K562 (cell line): ENCODE measurements around the gene NCBP2. TPM values are rescaled to one million over a fixed set of nuclear protein-coding genes. Genes with fewer than 3 reads are reported as not detected.
A peak's percentile ranks its signal among the peaks of the same experiment; 100 is the strongest.

Experiments used
- ATAC-seq: fragments of 200-7000 bp; cut with Tn5 transposase; 3 replicates; pipeline ENCODE4 v1.9.1; 2020; ENCODE audit warnings: moderate library complexity
- BruUV-seq: library from RNA; stranded (reverse); fragments of 400-500 nt; replicated peaks from 2 replicates; lab custom pipeline; 2021; lab: Mats Ljungman, UMichigan
- CTCF ChIA-PET: fragments of 300-600 bp; formaldehyde crosslinking; extraction: SDS; loops from one replicate; lab custom pipeline; 2021; ENCODE audit warnings: low intra/inter-chr PET ratio; lab: Yijun Ruan, JAX
- POLR2A ChIA-PET: fragments of 300-600, 350-650 bp; sonication (Branson Sonifier 250); formaldehyde crosslinking; extraction: SDS; loops from one replicate; lab custom pipeline; 2021; ENCODE audit warnings: antibody characterized with exemption, inconsistent platforms; lab: Yijun Ruan, JAX
- DNase-seq, 4 experiments: peaks; one replicate each; pipeline versions ENCODE4 v3.0.0 to v3.0.0-alpha.2; 2011 to 2018; ENCODE audit warnings: low spot score in 3 of 4, mixed read lengths in 3 of 4; ENCODE audit errors: extremely low read depth in 1 of 4
- FAIRE-seq: peaks from 2 replicates; lab custom pipeline; 2011; peaks lifted over from hg19 to GRCh38; lab: Jason Lieb, UNC
- H2AFZ ChIP-seq: 2 replicates; pipeline ENCODE4 v1.6.0; 2011; ENCODE audit warnings: low read depth, low read length, control low read depth, inconsistent platforms
- H3K27ac ChIP-seq: fragments of 200-600 bp; 3 replicates; pipeline ENCODE4 v1.8.0; 2011; ENCODE audit warnings: low read depth, mild to moderate bottlenecking, control low read depth, inconsistent platforms, low read length, moderate library complexity, mixed read lengths; ENCODE audit errors: extremely low read depth
- H3K27me3 ChIP-seq, 2 experiments: fragments of 300-600 bp in 1 of 2; 2 replicates in 1 of 2; 3 replicates in 1 of 2; pipeline versions ENCODE4 v1.6.0 to v1.8.0; 2011; ENCODE audit warnings: inconsistent platforms in 2 of 2, low read length in 2 of 2, mild to moderate bottlenecking in 1 of 2, mixed read lengths in 1 of 2, moderate library complexity in 1 of 2; ENCODE audit not compliant: control insufficient read depth in 2 of 2, insufficient read depth in 2 of 2
- H3K36me3 ChIP-seq: fragments of 300-600 bp; 3 replicates; pipeline ENCODE4 v1.8.0; 2011; ENCODE audit warnings: mild to moderate bottlenecking, low read length, inconsistent platforms; ENCODE audit not compliant: control insufficient read depth, insufficient read depth
- H3K4me1 ChIP-seq, 2 experiments: fragments of 200-600 bp in 1 of 2; replicated peaks in 1 of 2; 2 replicates in 1 of 2; 3 replicates in 1 of 2; pipeline versions ENCODE4 v1.5.1 to v1.8.0; 2011; ENCODE audit warnings: inconsistent platforms in 2 of 2, low read length in 2 of 2, mild to moderate bottlenecking in 1 of 2, mixed read lengths in 1 of 2, moderate library complexity in 1 of 2; ENCODE audit not compliant: control insufficient read depth in 2 of 2, insufficient read depth in 2 of 2
- H3K4me2 ChIP-seq: 2 replicates; pipeline ENCODE4 v1.6.1; 2011; ENCODE audit warnings: low read length, control low read depth, inconsistent platforms, mixed read lengths; ENCODE audit not compliant: insufficient read depth
- H3K4me3 ChIP-seq: fragments of 200-600 bp; sonication (generic), shearing (Covaris generic); 2 replicates; pipeline ENCODE4 v1.5.1; 2016; ENCODE audit warnings: control low read depth, inconsistent platforms
- H3K79me2 ChIP-seq: fragments of 200-600 bp; 3 replicates; pipeline ENCODE4 v1.8.0; 2011; ENCODE audit warnings: low read length, inconsistent platforms; ENCODE audit not compliant: control insufficient read depth, insufficient read depth
- H3K9ac ChIP-seq, 2 experiments: 2 replicates each; pipeline versions ENCODE4 v1.6.0 to v1.6.1; 2011; ENCODE audit warnings: low read depth in 2 of 2, low read length in 2 of 2, control low read depth in 1 of 2, inconsistent platforms in 1 of 2, mild to moderate bottlenecking in 1 of 2, mixed read lengths in 1 of 2; ENCODE audit not compliant: insufficient read depth in 1 of 2
- H3K9me1 ChIP-seq: one replicate; pipeline ENCODE4 v1.6.0; 2011; ENCODE audit warnings: inconsistent platforms, mild to moderate bottlenecking, low read length, moderate library complexity; ENCODE audit not compliant: control insufficient read depth, insufficient read depth
- H3K9me3 ChIP-seq: replicated peaks from 2 replicates; pipeline ENCODE4 v1.5.1; 2011; ENCODE audit warnings: low read depth, low read length, inconsistent platforms; ENCODE audit not compliant: control insufficient read depth, insufficient read depth
- H4K20me1 ChIP-seq: replicated peaks from 2 replicates; pipeline ENCODE4 v1.6.1; 2011; ENCODE audit warnings: low read length, inconsistent platforms, mixed read lengths; ENCODE audit not compliant: control insufficient read depth, insufficient read depth
- FUS ChIP-seq: fragments of 200-400 bp; formaldehyde crosslinking; optimal IDR thresholded peaks from 2 replicates; pipeline ENCODE3; 2017; ENCODE audit warnings: low read depth, low read length
- POLR2AphosphoS5 ChIP-seq: IDR thresholded peaks from 2 replicates; pipeline ENCODE4 v1.6.1; 2011; ENCODE audit warnings: mild to moderate bottlenecking, low read depth, low read length, moderate library complexity; ENCODE audit not compliant: control insufficient read depth, insufficient read depth
- PPARD ChIP-seq: fragments of 250-450 bp; sonication (Bioruptor Pico); IDR thresholded peaks from 2 replicates; pipeline ENCODE4 v1.8.0; 2022; ENCODE audit warnings: inconsistent platforms, mild to moderate bottlenecking, moderate library complexity
- RBM14 ChIP-seq: fragments of 200-400 bp; formaldehyde crosslinking; IDR thresholded peaks from 2 replicates; pipeline ENCODE4 v1.6.1; 2018; ENCODE audit warnings: low read depth, mild to moderate bottlenecking, low read length, moderate library complexity, borderline replicate concordance; ENCODE audit not compliant: insufficient read depth
- RBM25 ChIP-seq: fragments of 200-400 bp; formaldehyde crosslinking; IDR thresholded peaks from 2 replicates; pipeline ENCODE4 v1.6.1; 2018; ENCODE audit warnings: low read length, low read depth, moderate library complexity; ENCODE audit not compliant: severe bottlenecking
- TBL1XR1 ChIP-seq, 2 experiments: IDR thresholded peaks; 2 replicates each; pipeline ENCODE4 v1.6.1; 2012; ENCODE audit warnings: improper control_type of control experiment in 2 of 2, low read length in 2 of 2, mild to moderate bottlenecking in 1 of 2
- ZFP1 ChIP-seq: fragments of 450-650 bp; formaldehyde crosslinking; IDR thresholded peaks from 2 replicates; pipeline ENCODE4 v1.4.0; 2020; ENCODE audit warnings: mild to moderate bottlenecking, mixed read lengths
- ZNF121 ChIP-seq: sonication (generic); formaldehyde crosslinking; conservative IDR thresholded peaks from 2 replicates; pipeline ENCODE4 v1.8.0; 2022; ENCODE audit warnings: missing genetic modification reagents
- ZNF444 ChIP-seq: fragments of 250-450 bp; sonication (Bioruptor Pico); IDR thresholded peaks from 2 replicates; pipeline ENCODE4 v1.4.0; 2020; ENCODE audit warnings: mild to moderate bottlenecking, moderate library complexity
- ZNF707 ChIP-seq: fragments of 250-450 bp; sonication (Bioruptor Pico); conservative IDR thresholded peaks from 2 replicates; pipeline ENCODE4 v1.8.0; 2022; ENCODE audit warnings: inconsistent platforms, mild to moderate bottlenecking, moderate library complexity
- whole genome bisulfite sequencing: fragments of 100-300 bp; shearing (Covaris generic); methylation state at CpG from one replicate; pipeline ENCODE4 v1.1.6; 2016; ENCODE audit warnings: low coverage, mixed read lengths; ENCODE audit not compliant: insufficient coverage; ENCODE audit errors: missing lambda C conversion rate; 5-methylcytosine and 5-hydroxymethylcytosine counted together
- in situ Hi-C: fragments of 300-500 bp; cut with MboI; formaldehyde crosslinking; loops from 4 replicates; pipeline ENCODE4 v1.15.0; 2018; ENCODE audit warnings: inconsistent platforms, mixed read lengths
- intact Hi-C: fragments of 100-400 bp; cut with micrococcal nuclease; formaldehyde crosslinking; loops from 2 replicates; pipeline ENCODE4 v1.14.2; 2022
- polyA plus RNA-seq, 8 experiments: library from polyadenylated mRNA; depleted of rRNA in 4 of 8; stranded (reverse) in 5 of 8; unstranded in 3 of 8; fragments of >200 nt; fragmentation: Nextera tagmentation in 2 of 8; fragmentation: Illumina TruSeq in 1 of 8; extraction: Ambion mirVana in 2 of 8; extraction: Trizol in 1 of 8; gene quantifications; 2 replicates each; pipeline versions ENCODE4 v1.2.1 to v1.2.3, GENCODE V29; 2011 to 2014; ENCODE audit warnings: inconsistent platforms in 1 of 8, missing spikeins in 1 of 8
- total RNA-seq, 7 experiments: library from RNA; depleted of rRNA in 6 of 7; stranded (reverse); fragments of >200 nt in 6 of 7; fragmentation: Illumina TruSeq in 2 of 7; extraction: Trizol in 2 of 7; gene quantifications; 2 replicates each; pipeline versions ENCODE4 v1.2.1 to v1.2.3, GENCODE V29; 2011 to 2021; ENCODE audit warnings: low replicate concordance in 1 of 7
- TF ChIP-seq, protein P1 (sequence below): sonication (generic); formaldehyde crosslinking; IDR thresholded peaks from 2 replicates; pipeline ENCODE4 v1.8.1; 2023; ENCODE audit warnings: mild to moderate bottlenecking, missing genetic modification reagents, moderate library complexity

NCBP2 gene
- total and polyA plus RNA-seq, 9 of the 15 experiments (the other 6 are each of a cell fraction or from before 2014, with no cell fraction given): 56.4 to 102 (median 82.3) TPM

GRCh38 chr3:196936288-196936687 is 6.0 kb downstream of the NCBP2 start:
- POLR2A ChIA-PET: interaction anchor here (1.2 to 1.3 kb wide), 2 partner anchors 11 to 14 kb away, joined by 3 to 4 read pairs; no protein-coding TSS in a partner anchor
- Histone ChIP-seq H3K27ac (no peak overlapping the region), H3K79me2 (peaks cover 39% of the 10 kb centered on the region), H3K36me3 (peaks cover 91% of the 10 kb centered on the region), H3K9me3 (no peaks in the 10 kb centered on the region), H3K9me1 (no peaks in the 10 kb centered on the region), H2AFZ (no peak overlapping the region), H3K4me3 (no peak overlapping the region), H3K4me1 (peaks cover 4 to 5% of the 10 kb centered on the region in 2 experiments; a peak in 3 of 5 replicates), H3K9ac (no peak overlapping the region), H3K4me2 (no peak overlapping the region), H3K27me3 (no peaks in the 10 kb centered on the region), H4K20me1 (no peaks in the 10 kb centered on the region)
- intact Hi-C loops: no loop called here
- DNase-seq: no peak
- TSS peak; percentile 33 for BruUV-seq
- in situ Hi-C loops: no loop called here
- CTCF ChIA-PET: no interaction called here
- no peak for FAIRE-seq
- WGBS: 81% methylated on average over 3 of the region's 3 CpGs
- ATAC-seq: no peak
- TF ChIP-seq POLR2AphosphoS5 (0 out of 2 replicates have a peak, but pooled peaks have one; percentile 16), RBM14 (no peak), RBM25 (peak; percentile 45), ZNF121 (peak; percentile 83)

GRCh38 chr3:196932600-196932999 is 9.7 kb downstream of the NCBP2 start:
- in situ Hi-C loops (no loop called here), intact Hi-C loops (no loop called here)
- Histone ChIP-seq H3K27ac (no peak overlapping the region), H3K27me3 (no peaks in the 10 kb centered on the region), H3K4me3 (no peak overlapping the region), H3K9ac (no peak overlapping the region), H3K9me3 (no peaks in the 10 kb centered on the region), H3K4me2 (no peak overlapping the region), H4K20me1 (no peaks in the 10 kb centered on the region), H3K4me1 (no peaks in the 10 kb centered on the region), H3K79me2 (peaks cover 2% of the 10 kb centered on the region; the same call in 1 of the 3 replicates), H3K9me1 (no peaks in the 10 kb centered on the region), H2AFZ (no peak overlapping the region), H3K36me3 (peaks cover 97% of the 10 kb centered on the region)
- TF ChIP-seq TBL1XR1 (IDR thresholded peaks at IDR 0.05; ENCODE audit: low read length in 2 of 2) (no peak), FUS (no peak), ZNF707 (CRISPR knock-in tag) (no peak), ZNF444 (no peak), PPARD (CRISPR knock-in tag) (no peak), ZFP1 (no peak)
- TF ChIP-seq, protein P1, sequence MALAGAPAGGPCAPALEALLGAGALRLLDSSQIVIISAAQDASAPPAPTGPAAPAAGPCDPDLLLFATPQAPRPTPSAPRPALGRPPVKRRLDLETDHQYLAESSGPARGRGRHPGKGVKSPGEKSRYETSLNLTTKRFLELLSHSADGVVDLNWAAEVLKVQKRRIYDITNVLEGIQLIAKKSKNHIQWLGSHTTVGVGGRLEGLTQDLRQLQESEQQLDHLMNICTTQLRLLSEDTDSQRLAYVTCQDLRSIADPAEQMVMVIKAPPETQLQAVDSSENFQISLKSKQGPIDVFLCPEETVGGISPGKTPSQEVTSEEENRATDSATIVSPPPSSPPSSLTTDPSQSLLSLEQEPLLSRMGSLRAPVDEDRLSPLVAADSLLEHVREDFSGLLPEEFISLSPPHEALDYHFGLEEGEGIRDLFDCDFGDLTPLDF (CRISPR knock-in tag): no peak
- ATAC-seq (no peak), FAIRE-seq (no peak), DNase-seq (no peak)
- ChIA-PET POLR2A (interaction anchor here (0.7 to 2.7 kb wide), 2 partner anchors 9 to 758 kb away, joined by 4 to 13 read pairs; partner anchors contain the start of gene NCBP2), CTCF (no interaction called here)
- WGBS: 82% methylated on average over 3 of the region's 3 CpGs
- no TSS peak for BruUV-seq
